Measurements from ENCODE around the gene SLC16A6. TPM values are rescaled to one million over a fixed set of nuclear protein-coding genes. Genes with fewer than 3 reads are reported as not detected.
"Not testable (repeated sequence)": the region's sequence is repeated elsewhere in the genome, so short reads cannot be mapped to it uniquely, and the experiment has no call there.

Gene SLC16A6
- total RNA-seq, 1 experiment from 2014 or later, result 0.17 TPM

GRCh38 chr17:68248199-68248825 is 42.6 kb downstream of the SLC16A6 start:
- DNase-seq (ENCODE audit: low read depth), result peak; percentile 67

- peak; percentile 91 for DNase-seq (ENCODE audit: low read depth)
Observed at GRCh38 chr17:68247445-68248198, 43.3 kb downstream of the SLC16A6 start, which contains the start of gene AMZ2. Gene AMZ2, plus strand, starts transcription at chr17:68248043. Its CDS starts 2,145 bp downstream, at chr17:68250188.

- DNase-seq (ENCODE audit: low read depth), result no peak
Observed at GRCh38 chr17:68246271-68247028, 44.5 kb downstream of the SLC16A6 start.

- no peak for DNase-seq (ENCODE audit: low read depth)
Observed at GRCh38 chr17:68239632-68240366, 51.1 kb downstream of the SLC16A6 start.

GRCh38 chr17:68238871-68239253 is 52.1 kb downstream of the SLC16A6 start:
- DNase-seq (ENCODE audit: low read depth), result no peak

- no peak for DNase-seq (ENCODE audit: low read depth)
Observed at GRCh38 chr17:68238164-68238870, 52.6 kb downstream of the SLC16A6 start.

GRCh38 chr17:68237369-68238163 is 53.4 kb downstream of the SLC16A6 start:
- DNase-seq (ENCODE audit: low read depth), result not testable (repeated sequence)

- DNase-seq (ENCODE audit: low read depth), result not testable (repeated sequence)
Observed at GRCh38 chr17:68235336-68235791, 55.6 kb downstream of the SLC16A6 start.

GRCh38 chr17:68234726-68235335 is 56.1 kb downstream of the SLC16A6 start:
- DNase-seq (ENCODE audit: low read depth), result peak; percentile 78

GRCh38 chr17:68232741-68233140 is 58.2 kb downstream of the SLC16A6 start:
- DNase-seq (ENCODE audit: low read depth), result peak; percentile 13

- no peak for DNase-seq (ENCODE audit: low read depth)
Observed at GRCh38 chr17:68231541-68231940, 59.4 kb downstream of the SLC16A6 start.

- DNase-seq (ENCODE audit: low read depth), result not testable (repeated sequence)
Observed at GRCh38 chr17:68231131-68231530, 59.8 kb downstream of the SLC16A6 start.

GRCh38 chr17:68229619-68230018 is 61.3 kb downstream of the SLC16A6 start:
- DNase-seq (ENCODE audit: low read depth), result no peak

- DNase-seq (ENCODE audit: low read depth), result no peak
Observed at GRCh38 chr17:68228817-68229570, 61.9 kb downstream of the SLC16A6 start.

GRCh38 chr17:68228039-68228680 is 62.8 kb downstream of the SLC16A6 start:
- not testable (repeated sequence) for DNase-seq (ENCODE audit: low read depth)

GRCh38 chr17:68225055-68225454 is 65.9 kb downstream of the SLC16A6 start:
- not testable (repeated sequence) for DNase-seq (ENCODE audit: low read depth)

GRCh38 chr17:68222606-68223005 is 68.3 kb downstream of the SLC16A6 start:
- DNase-seq (ENCODE audit: low read depth), result no peak

GRCh38 chr17:68221786-68222185 is 69.1 kb downstream of the SLC16A6 start:
- no peak for DNase-seq (ENCODE audit: low read depth)
